GM12878 (cell line): ENCODE measurements around the gene LCOR. TPM values are rescaled to one million over a fixed set of nuclear protein-coding genes. Genes with fewer than 3 reads are reported as not detected.

Source experiments
- E2F4 ChIP-seq: IDR thresholded peaks from 2 replicates; pipeline ENCODE4 v1.6.1; 2012; ENCODE audit warnings: low read depth, low read length, improper control_type of control experiment
- E4F1 ChIP-seq: fragments of 450-650 bp; IDR thresholded peaks from 2 replicates; pipeline ENCODE4 v1.6.1; 2018; ENCODE audit warnings: borderline replicate concordance, mild to moderate bottlenecking; ENCODE audit not compliant: partially characterized antibody
- IKZF1 ChIP-seq: fragments of 450-650 bp; conservative IDR thresholded peaks from 2 replicates; pipeline ENCODE4 v1.6.1; 2017; ENCODE audit warnings: antibody characterized with exemption, mild to moderate bottlenecking
- MLLT1 ChIP-seq: fragments of 450-650 bp; IDR thresholded peaks from 2 replicates; pipeline ENCODE4 v1.6.1; 2016; ENCODE audit warnings: mild to moderate bottlenecking
- MYC ChIP-seq: IDR thresholded peaks from 2 replicates; pipeline ENCODE4 v1.6.1; 2011; ENCODE audit warnings: mild to moderate bottlenecking, low read length, moderate library complexity, inconsistent platforms; ENCODE audit not compliant: insufficient read depth, insufficient replicate concordance, insufficient read length, severe bottlenecking
- RAD51 ChIP-seq: fragments of 450-650 bp; IDR thresholded peaks from 2 replicates; pipeline ENCODE4 v1.6.1; 2016; ENCODE audit warnings: moderate library complexity, mild to moderate bottlenecking, inconsistent platforms
- RELA ChIP-seq: fragments of 450-650 bp; IDR thresholded peaks from 2 replicates; pipeline ENCODE4 v1.8.0; 2014; ENCODE audit warnings: borderline replicate concordance; ENCODE audit not compliant: partially characterized antibody
- RELB ChIP-seq: fragments of 450-650 bp; IDR thresholded peaks from 2 replicates; pipeline ENCODE4 v1.6.1; 2017; ENCODE audit warnings: low read depth, mild to moderate bottlenecking, moderate library complexity
- SIN3A ChIP-seq: IDR thresholded peaks from 2 replicates; pipeline ENCODE4 v1.6.1; 2012; ENCODE audit warnings: low read depth, low read length, improper control_type of control experiment
- USF2 ChIP-seq: IDR thresholded peaks from 2 replicates; pipeline ENCODE4 v1.6.1; 2011; ENCODE audit warnings: low read depth, low read length, improper control_type of control experiment, borderline replicate concordance
- ZBTB4 ChIP-seq: fragments of 450-650 bp; formaldehyde crosslinking; IDR thresholded peaks from 2 replicates; pipeline ENCODE4 v1.4.0; 2022; ENCODE audit warnings: mild to moderate bottlenecking, moderate library complexity
- ZNF217 ChIP-seq: fragments of 450-650 bp; IDR thresholded peaks from 2 replicates; pipeline ENCODE4 v1.6.1; 2017; ENCODE audit warnings: antibody characterized with exemption, mild to moderate bottlenecking
- ZNF384 ChIP-seq: IDR thresholded peaks from 2 replicates; pipeline ENCODE4 v1.6.1; 2012; ENCODE audit warnings: low read depth, mild to moderate bottlenecking, low read length, improper control_type of control experiment, borderline replicate concordance
- polyA plus RNA-seq, 11 experiments: library from polyadenylated mRNA; depleted of rRNA in 4 of 11; unstranded in 6 of 11; stranded (reverse) in 5 of 11; fragments of >200 nt; fragmentation: Nextera tagmentation in 4 of 11; fragmentation: Illumina TruSeq in 1 of 11; extraction: Ambion mirVana in 4 of 11; extraction: Trizol in 1 of 11; gene quantifications; 1 replicate in 1 of 11; 2 replicates in 10 of 11; pipeline versions ENCODE4 v1.2.1 to v1.2.3, GENCODE V29; 2011 to 2016; ENCODE audit warnings: inconsistent platforms in 2 of 11, missing spikeins in 2 of 11, low read depth in 1 of 11
- total RNA-seq, 4 experiments: library from RNA; depleted of rRNA in 3 of 4; stranded (reverse); fragments of >200 nt in 3 of 4; fragmentation: Illumina TruSeq in 1 of 4; extraction: Trizol in 1 of 4; gene quantifications; 2 replicates each; pipeline versions ENCODE4 v1.2.1 to v1.2.3, GENCODE V29; 2013 to 2021
- TF ChIP-seq, protein P1 (sequence below): IDR thresholded peaks from 2 replicates; pipeline ENCODE4 v1.6.1; 2012; ENCODE audit warnings: low read length, inconsistent platforms

The LCOR gene
- total and polyA plus RNA-seq, 10 of the 15 experiments (the other 5 are each of a cell fraction or from before 2014, with no cell fraction given) = 1.6 to 22.0 (median 13.2) TPM

DNA sequence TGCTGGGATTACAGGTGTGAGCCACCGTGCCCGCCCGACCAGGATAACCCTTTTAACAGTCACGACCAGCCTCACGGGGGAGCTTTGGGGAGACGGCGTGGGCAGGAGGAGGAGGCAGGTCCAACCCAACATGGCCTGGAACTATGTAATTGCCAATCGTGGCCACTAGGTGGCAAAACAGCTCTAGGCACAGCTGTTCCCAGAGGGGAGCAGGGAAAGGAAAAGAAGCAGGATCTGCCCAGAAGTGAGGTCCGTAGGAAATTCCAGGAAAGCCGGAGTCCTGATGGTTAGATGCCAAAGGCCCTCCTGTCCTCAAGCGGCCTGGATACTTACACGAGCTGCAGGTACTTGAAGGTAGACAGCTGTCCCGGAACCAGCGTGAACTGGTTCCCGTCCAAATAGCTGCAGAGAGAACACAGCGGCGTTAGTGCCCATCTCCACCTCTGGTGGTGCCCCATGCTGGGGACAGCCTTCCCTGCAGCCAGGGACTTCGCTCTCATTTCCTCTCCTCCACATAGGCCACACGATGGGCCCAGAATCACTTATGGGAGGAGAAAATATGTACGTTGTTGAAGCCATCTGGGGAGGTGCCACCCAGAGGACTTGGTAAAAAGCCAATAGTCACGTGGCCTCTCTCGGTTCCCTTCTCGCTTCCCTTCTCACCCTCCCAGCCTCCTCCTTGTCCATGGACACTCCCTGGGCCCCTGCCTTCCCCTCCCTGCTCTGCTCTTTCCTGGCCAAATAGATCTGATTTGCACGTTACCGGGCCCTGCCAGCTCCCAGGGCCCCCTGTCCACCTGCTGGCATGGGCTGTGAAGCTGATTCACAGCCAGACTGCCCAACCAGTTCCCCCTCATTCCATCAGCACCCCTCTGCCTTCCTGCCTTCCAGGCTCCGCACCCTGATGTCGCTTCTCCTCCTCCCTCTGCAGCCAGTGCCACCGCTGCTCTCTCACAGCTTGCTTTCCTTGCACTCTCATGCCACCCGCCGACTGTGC, 205.6 kb downstream of the LCOR start (continued):
- TF ChIP-seq MYC (no peak), ZNF217 (no peak), E4F1 (no peak), RAD51 (peak; percentile 58; the same call in 1 of the 2 replicates), ZBTB4 (CRISPR knock-in tag) (no peak), RELA (no peak), USF2 (no peak; the same call in 1 of the 2 replicates), MLLT1 (no peak), RELB (no peak), ZNF384 (no peak), IKZF1 (peak; percentile 63), SIN3A (no peak), E2F4 (no peak)
- TF ChIP-seq, protein P1, sequence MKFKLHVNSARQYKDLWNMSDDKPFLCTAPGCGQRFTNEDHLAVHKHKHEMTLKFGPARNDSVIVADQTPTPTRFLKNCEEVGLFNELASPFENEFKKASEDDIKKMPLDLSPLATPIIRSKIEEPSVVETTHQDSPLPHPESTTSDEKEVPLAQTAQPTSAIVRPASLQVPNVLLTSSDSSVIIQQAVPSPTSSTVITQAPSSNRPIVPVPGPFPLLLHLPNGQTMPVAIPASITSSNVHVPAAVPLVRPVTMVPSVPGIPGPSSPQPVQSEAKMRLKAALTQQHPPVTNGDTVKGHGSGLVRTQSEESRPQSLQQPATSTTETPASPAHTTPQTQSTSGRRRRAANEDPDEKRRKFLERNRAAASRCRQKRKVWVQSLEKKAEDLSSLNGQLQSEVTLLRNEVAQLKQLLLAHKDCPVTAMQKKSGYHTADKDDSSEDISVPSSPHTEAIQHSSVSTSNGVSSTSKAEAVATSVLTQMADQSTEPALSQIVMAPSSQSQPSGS = no peak
